HepG2 (cell line): ENCODE data around the gene CLEC4M. TPM values are rescaled to one million over a fixed set of nuclear protein-coding genes. Genes with fewer than 3 reads are reported as not detected.

Source experiments
- ATAC-seq: fragments of 200-7000 bp; cut with Tn5 transposase; 3 replicates; pipeline ENCODE4 v1.9.1; 2020; ENCODE audit warnings: mild to moderate bottlenecking, moderate library complexity
- BruUV-seq: library from RNA; stranded (reverse); fragments of 400-500 nt; replicated peaks from 2 replicates; lab custom pipeline; 2021; lab: Mats Ljungman, UMichigan
- CTCF ChIA-PET: fragments of 300-600 bp; formaldehyde crosslinking; extraction: SDS; loops from one replicate; lab custom pipeline; 2021; ENCODE audit warnings: low total read pairs, inconsistent platforms, low intra/inter-chr PET ratio; lab: Yijun Ruan, JAX
- POLR2A ChIA-PET: fragments of 350-600 bp; sonication (Branson Sonifier 250); formaldehyde crosslinking; loops from one replicate; lab custom pipeline; 2020; ENCODE audit warnings: antibody characterized with exemption, inconsistent platforms; lab: Yijun Ruan, JAX
- DNase-seq: peaks from one replicate; pipeline ENCODE4 v3.0.0-alpha.2; 2015; ENCODE audit warnings: low spot score
- FAIRE-seq: peaks from 3 replicates; lab custom pipeline; 2011; peaks lifted over from hg19 to GRCh38; lab: Jason Lieb, UNC
- H2AFZ ChIP-seq: one replicate; pipeline ENCODE4 v1.6.1; 2011; ENCODE audit warnings: low read length, inconsistent platforms
- H3K27ac ChIP-seq: fragments of 300-600 bp; 3 replicates; pipeline ENCODE4 v1.8.0; 2011; ENCODE audit warnings: mixed run types, mild to moderate bottlenecking, mixed read lengths, low read length, inconsistent platforms; ENCODE audit not compliant: insufficient read depth; ENCODE audit errors: extremely low read length
- H3K27me3 ChIP-seq, 2 experiments: fragments of 200-600 bp in 1 of 2; 2 replicates in 1 of 2; 3 replicates in 1 of 2; pipeline versions ENCODE4 v1.6.0 to v1.8.0; 2011; ENCODE audit warnings: low read length in 2 of 2, mild to moderate bottlenecking in 2 of 2, moderate library complexity in 2 of 2, inconsistent platforms in 1 of 2; ENCODE audit not compliant: insufficient read depth in 2 of 2, control insufficient read depth in 1 of 2
- H3K36me3 ChIP-seq, 2 experiments: fragments of 200-600 bp in 1 of 2; replicated peaks in 1 of 2; 2 replicates in 1 of 2; 3 replicates in 1 of 2; pipeline versions ENCODE4 v1.5.1 to v1.8.0; 2011; ENCODE audit warnings: low read length in 2 of 2, inconsistent platforms in 1 of 2; ENCODE audit not compliant: insufficient read depth in 2 of 2, control insufficient read depth in 1 of 2
- H3K4me1 ChIP-seq: 2 replicates; pipeline ENCODE4 v1.5.1; 2012; ENCODE audit warnings: low read length, inconsistent platforms; ENCODE audit not compliant: insufficient read depth
- H3K4me2 ChIP-seq: 2 replicates; pipeline ENCODE4 v1.6.0; 2011; ENCODE audit warnings: low read depth, low read length, inconsistent platforms
- H3K4me3 ChIP-seq, 3 experiments: fragments of 200-600 bp in 1 of 3; sonication (generic), shearing (Covaris generic) in 1 of 3; replicated peaks in 1 of 3; 2 replicates each; pipeline ENCODE4 v1.5.1; 2011 to 2016; ENCODE audit warnings: low read length in 3 of 3, inconsistent platforms in 2 of 3, low read depth in 2 of 3, mild to moderate bottlenecking in 2 of 3, control low read depth in 1 of 3, mixed read lengths in 1 of 3; ENCODE audit not compliant: insufficient read depth in 1 of 3
- H3K79me2 ChIP-seq: one replicate; pipeline ENCODE4 v1.6.1; 2011; ENCODE audit warnings: low read length, inconsistent platforms; ENCODE audit not compliant: insufficient read depth
- H3K9ac ChIP-seq: 2 replicates; pipeline ENCODE4 v1.6.0; 2011; ENCODE audit warnings: mild to moderate bottlenecking, low read depth, low read length, inconsistent platforms; ENCODE audit not compliant: insufficient read depth
- H3K9me3 ChIP-seq: 2 replicates; pipeline ENCODE4 v1.5.1; 2012; ENCODE audit warnings: mild to moderate bottlenecking, low read length
- H4K20me1 ChIP-seq: 2 replicates; pipeline ENCODE4 v1.6.0; 2011; ENCODE audit warnings: inconsistent platforms, mild to moderate bottlenecking, low read length, moderate library complexity; ENCODE audit not compliant: insufficient read depth
- ARNTL ChIP-seq: sonication (generic); formaldehyde crosslinking; IDR thresholded peaks from 2 replicates; pipeline ENCODE4 v1.4.0; 2020; ENCODE audit warnings: mild to moderate bottlenecking, missing genetic modification reagents
- ATF1 ChIP-seq: IDR thresholded peaks from 2 replicates; pipeline ENCODE4 v1.6.1; 2016; ENCODE audit warnings: mild to moderate bottlenecking, control low read depth
- ATF7 ChIP-seq, 2 experiments: fragments of 450-650 bp in 1 of 2; sonication (generic) in 1 of 2; formaldehyde crosslinking in 1 of 2; IDR thresholded peaks; 2 replicates each; pipeline versions ENCODE4 v1.4.0 to v1.6.1; 2016 to 2020; ENCODE audit warnings: antibody characterized with exemption in 1 of 2, mild to moderate bottlenecking in 1 of 2, missing genetic modification reagents in 1 of 2
- FOXA3 ChIP-seq: IDR thresholded peaks from 2 replicates; pipeline ENCODE4 v1.6.1; 2016; ENCODE audit warnings: missing genetic modification reagents, missing compliant biosample characterization
- FOXK1 ChIP-seq: sonication (generic); formaldehyde crosslinking; IDR thresholded peaks from 2 replicates; pipeline ENCODE4 v1.4.0; 2020; ENCODE audit warnings: low read depth, missing genetic modification reagents, borderline replicate concordance
- GATAD1 ChIP-seq: IDR thresholded peaks from 2 replicates; pipeline ENCODE4 v1.6.1; 2016; ENCODE audit warnings: missing genetic modification reagents, missing compliant biosample characterization
- IKZF1 ChIP-seq: fragments of 450-650 bp; IDR thresholded peaks from 2 replicates; pipeline ENCODE4 v1.7.1; 2016
- MEF2D ChIP-seq: sonication (generic); formaldehyde crosslinking; IDR thresholded peaks from 2 replicates; pipeline ENCODE4 v1.5.1; 2020; ENCODE audit warnings: mild to moderate bottlenecking, missing genetic modification reagents
- MEIS2 ChIP-seq: sonication (generic); formaldehyde crosslinking; IDR thresholded peaks from 2 replicates; pipeline ENCODE4 v1.9.0; 2021; ENCODE audit warnings: mild to moderate bottlenecking, missing genetic modification reagents
- MYNN ChIP-seq: sonication (generic); formaldehyde crosslinking; IDR thresholded peaks from 2 replicates; pipeline ENCODE4 v1.4.0; 2020; ENCODE audit warnings: mild to moderate bottlenecking, low read depth, missing genetic modification reagents
- RXRA ChIP-seq: sonication (generic); formaldehyde crosslinking; IDR thresholded peaks from 2 replicates; pipeline ENCODE4 v1.5.1; 2020; ENCODE audit warnings: missing genetic modification reagents
- ZC3H4 ChIP-seq: sonication (generic); formaldehyde crosslinking; IDR thresholded peaks from 2 replicates; pipeline ENCODE4 v1.4.0; 2020; ENCODE audit warnings: missing genetic modification reagents, borderline replicate concordance
- ZKSCAN8 ChIP-seq: IDR thresholded peaks from 2 replicates; pipeline ENCODE4 v1.6.1; 2016; ENCODE audit warnings: borderline replicate concordance, missing genetic modification reagents, missing compliant biosample characterization
- ZNF652 ChIP-seq: IDR thresholded peaks from 2 replicates; pipeline ENCODE4 v1.6.1; 2016; ENCODE audit warnings: low read depth, borderline replicate concordance
- WGBS: methylation state at CpG from one replicate; pipeline ENCODE4 v1.1.6; 2017; ENCODE audit warnings: low lambda C conversion rate; 5-methylcytosine and 5-hydroxymethylcytosine counted together
- in situ Hi-C: cut with HindIII; loops from 2 replicates; pipeline ENCODE4 v1.10.0; 2017; ENCODE audit warnings: low pct_unique_long_range_greater_than_20kb; ENCODE audit not compliant: extremely low pct_ligation_motif_present
- intact Hi-C: fragments of 100-400 bp; cut with micrococcal nuclease; formaldehyde crosslinking; loops from one replicate; pipeline ENCODE4 v1.10.0; 2022; ENCODE audit not compliant: unreplicated experiment
- polyA plus RNA-seq, 8 experiments: library from polyadenylated mRNA; depleted of rRNA in 3 of 8; stranded (reverse) in 7 of 8; unstranded in 1 of 8; fragments of >200 nt; fragmentation: Illumina TruSeq in 4 of 8; extraction: Trizol in 4 of 8; gene quantifications; 2 replicates each; pipeline versions ENCODE4 v1.2.1 to v1.2.3, GENCODE V29; 2011 to 2016; ENCODE audit warnings: low read depth in 4 of 8, missing spikeins in 1 of 8, mixed read lengths in 1 of 8; ENCODE audit not compliant: insufficient read depth in 1 of 8
- total RNA-seq, 5 experiments: library from RNA; depleted of rRNA; stranded (reverse); fragments of >200 nt; fragmentation: Illumina TruSeq; extraction: Trizol; gene quantifications; 2 replicates each; pipeline ENCODE4 v1.2.3, GENCODE V29; 2016; ENCODE audit warnings: low read depth in 1 of 5
- TF ChIP-seq, protein P1 (sequence below): sonication (generic); formaldehyde crosslinking; IDR thresholded peaks from 2 replicates; pipeline ENCODE4 v1.5.1; 2020; ENCODE audit warnings: mild to moderate bottlenecking, missing genetic modification reagents, borderline replicate concordance
- TF ChIP-seq, protein P2 (sequence below): sonication (generic); formaldehyde crosslinking; IDR thresholded peaks from 2 replicates; pipeline ENCODE4 v1.5.1; 2020; ENCODE audit warnings: missing genetic modification reagents, mild to moderate bottlenecking, borderline replicate concordance

The CLEC4M gene
- total and polyA plus RNA-seq, 2 of the 13 experiments (the other 11 are each of a cell fraction or from before 2014, with no cell fraction given): not detected

DNA sequence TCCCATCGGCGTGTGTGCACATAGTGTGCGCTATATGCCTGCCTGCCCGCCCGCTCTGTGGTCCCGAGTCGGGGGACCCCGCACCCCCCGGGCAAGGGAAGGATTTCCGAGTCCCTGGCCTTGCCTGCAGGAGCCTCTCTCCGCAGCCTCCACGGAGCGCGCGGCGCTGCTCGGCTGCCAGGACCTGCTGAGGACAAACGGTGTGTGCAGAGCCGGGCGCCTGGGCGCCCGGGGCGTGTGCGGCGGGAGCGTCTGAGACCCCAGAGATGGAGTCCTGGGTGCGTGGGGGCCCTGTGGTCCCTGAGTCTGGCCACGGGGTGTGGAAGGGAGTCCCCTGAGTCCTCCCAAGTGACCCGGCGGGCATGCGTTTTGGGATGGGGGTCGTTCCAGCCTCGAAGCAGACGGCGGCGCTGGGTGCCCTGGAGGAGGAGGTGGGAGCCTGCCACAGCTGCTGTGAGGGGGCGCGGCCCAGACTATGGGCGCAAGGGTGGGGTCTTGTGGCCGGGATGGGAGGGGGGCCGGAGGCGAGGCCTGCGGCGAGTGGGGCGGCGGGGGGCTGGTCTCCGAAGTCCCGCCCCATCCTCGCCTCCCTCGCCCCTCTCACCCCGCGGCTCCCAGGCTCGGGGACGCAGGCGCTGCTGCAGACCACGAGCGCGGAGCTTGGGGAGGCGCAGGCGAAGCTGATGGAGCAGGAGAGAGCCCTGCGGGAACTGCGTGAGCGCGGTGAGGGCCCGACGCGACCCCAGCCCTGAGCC lies 25.3 kb downstream of the CLEC4M start:
- H3K4me2 ChIP-seq: no peak overlapping the region

More for the DNA sequence above, 25.3 kb downstream of the CLEC4M start:
- WGBS: 16% methylated on average over 12 of the region's 67 CpGs
- H2AFZ ChIP-seq: no peak overlapping the region
- no peak overlapping the region for H3K9ac ChIP-seq
- H3K9me3 ChIP-seq: no peaks in the 10 kb centered on the region
- intact Hi-C loops (no loop called here), in situ Hi-C loops (no loop called here)
- CTCF ChIA-PET: no interaction called here
- TF ChIP-seq, protein P1, sequence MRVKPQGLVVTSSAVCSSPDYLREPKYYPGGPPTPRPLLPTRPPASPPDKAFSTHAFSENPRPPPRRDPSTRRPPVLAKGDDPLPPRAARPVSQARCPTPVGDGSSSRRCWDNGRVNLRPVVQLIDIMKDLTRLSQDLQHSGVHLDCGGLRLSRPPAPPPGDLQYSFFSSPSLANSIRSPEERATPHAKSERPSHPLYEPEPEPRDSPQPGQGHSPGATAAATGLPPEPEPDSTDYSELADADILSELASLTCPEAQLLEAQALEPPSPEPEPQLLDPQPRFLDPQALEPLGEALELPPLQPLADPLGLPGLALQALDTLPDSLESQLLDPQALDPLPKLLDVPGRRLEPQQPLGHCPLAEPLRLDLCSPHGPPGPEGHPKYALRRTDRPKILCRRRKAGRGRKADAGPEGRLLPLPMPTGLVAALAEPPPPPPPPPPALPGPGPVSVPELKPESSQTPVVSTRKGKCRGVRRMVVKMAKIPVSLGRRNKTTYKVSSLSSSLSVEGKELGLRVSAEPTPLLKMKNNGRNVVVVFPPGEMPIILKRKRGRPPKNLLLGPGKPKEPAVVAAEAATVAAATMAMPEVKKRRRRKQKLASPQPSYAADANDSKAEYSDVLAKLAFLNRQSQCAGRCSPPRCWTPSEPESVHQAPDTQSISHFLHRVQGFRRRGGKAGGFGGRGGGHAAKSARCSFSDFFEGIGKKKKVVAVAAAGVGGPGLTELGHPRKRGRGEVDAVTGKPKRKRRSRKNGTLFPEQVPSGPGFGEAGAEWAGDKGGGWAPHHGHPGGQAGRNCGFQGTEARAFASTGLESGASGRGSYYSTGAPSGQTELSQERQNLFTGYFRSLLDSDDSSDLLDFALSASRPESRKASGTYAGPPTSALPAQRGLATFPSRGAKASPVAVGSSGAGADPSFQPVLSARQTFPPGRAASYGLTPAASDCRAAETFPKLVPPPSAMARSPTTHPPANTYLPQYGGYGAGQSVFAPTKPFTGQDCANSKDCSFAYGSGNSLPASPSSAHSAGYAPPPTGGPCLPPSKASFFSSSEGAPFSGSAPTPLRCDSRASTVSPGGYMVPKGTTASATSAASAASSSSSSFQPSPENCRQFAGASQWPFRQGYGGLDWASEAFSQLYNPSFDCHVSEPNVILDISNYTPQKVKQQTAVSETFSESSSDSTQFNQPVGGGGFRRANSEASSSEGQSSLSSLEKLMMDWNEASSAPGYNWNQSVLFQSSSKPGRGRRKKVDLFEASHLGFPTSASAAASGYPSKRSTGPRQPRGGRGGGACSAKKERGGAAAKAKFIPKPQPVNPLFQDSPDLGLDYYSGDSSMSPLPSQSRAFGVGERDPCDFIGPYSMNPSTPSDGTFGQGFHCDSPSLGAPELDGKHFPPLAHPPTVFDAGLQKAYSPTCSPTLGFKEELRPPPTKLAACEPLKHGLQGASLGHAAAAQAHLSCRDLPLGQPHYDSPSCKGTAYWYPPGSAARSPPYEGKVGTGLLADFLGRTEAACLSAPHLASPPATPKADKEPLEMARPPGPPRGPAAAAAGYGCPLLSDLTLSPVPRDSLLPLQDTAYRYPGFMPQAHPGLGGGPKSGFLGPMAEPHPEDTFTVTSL (CRISPR knock-in tag): no peak
- TF ChIP-seq IKZF1 (no peak), MEIS2 (CRISPR knock-in tag) (no peak), MYNN (CRISPR knock-in tag) (no peak), FOXA3 (no peak), ZKSCAN8 (no peak), ZC3H4 (CRISPR knock-in tag) (no peak), RXRA (CRISPR knock-in tag) (no peak), ZNF652 (CRISPR knock-in tag) (no peak), ARNTL (CRISPR knock-in tag) (no peak), ATF7 (IDR thresholded peaks at IDR 0.05) (no peak), ATF7 (CRISPR knock-in tag; IDR thresholded peaks at IDR 0.05) (no peak), ATF1 (CRISPR knock-in tag) (no peak), GATAD1 (CRISPR knock-in tag) (no peak), FOXK1 (CRISPR knock-in tag) (no peak), MEF2D (CRISPR knock-in tag) (no peak)
- TF ChIP-seq, protein P2, sequence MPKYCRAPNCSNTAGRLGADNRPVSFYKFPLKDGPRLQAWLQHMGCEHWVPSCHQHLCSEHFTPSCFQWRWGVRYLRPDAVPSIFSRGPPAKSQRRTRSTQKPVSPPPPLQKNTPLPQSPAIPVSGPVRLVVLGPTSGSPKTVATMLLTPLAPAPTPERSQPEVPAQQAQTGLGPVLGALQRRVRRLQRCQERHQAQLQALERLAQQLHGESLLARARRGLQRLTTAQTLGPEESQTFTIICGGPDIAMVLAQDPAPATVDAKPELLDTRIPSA (CRISPR knock-in tag): no peak
- no peaks in the 10 kb centered on the region; the same call in 1 of the 2 replicates for H4K20me1 ChIP-seq
- no peaks in the 10 kb centered on the region for H3K36me3 ChIP-seq
- peaks cover 2 to 17% of the 10 kb centered on the region in 2 experiments for H3K27me3 ChIP-seq
- no peak overlapping the region for H3K27ac ChIP-seq
- H3K4me3 ChIP-seq: no peak overlapping the region
- BruUV-seq: no TSS peak
- no peaks in the 10 kb centered on the region for H3K79me2 ChIP-seq
- DNase-seq: no peak
- no peak for FAIRE-seq
- H3K4me1 ChIP-seq: no peaks in the 10 kb centered on the region
- ATAC-seq: peak; percentile 26; the same call in 1 of the 3 replicates
- POLR2A ChIA-PET: no interaction called here
